Osteoblast (primary cell): ENCODE results near the gene TNP1. TPM values are rescaled to one million over a fixed set of nuclear protein-coding genes. Genes with fewer than 3 reads are reported as not detected.

ENCODE experiments used
- DNase-seq: peaks from one replicate; pipeline ENCODE4 v3.0.0; 2011; ENCODE audit warnings: low spot score, mixed read lengths; ENCODE audit not compliant: insufficient read length; ENCODE audit errors: missing footprints
- H2AFZ ChIP-seq: 2 replicates; pipeline ENCODE4 v1.6.0; 2011; ENCODE audit warnings: mild to moderate bottlenecking, low read length
- H3K27ac ChIP-seq: 2 replicates; pipeline ENCODE4 v1.5.1; 2011; ENCODE audit warnings: mild to moderate bottlenecking, low read depth, low read length, moderate library complexity
- H3K27me3 ChIP-seq: 2 replicates; pipeline ENCODE4 v1.6.0; 2012; ENCODE audit warnings: mild to moderate bottlenecking, control low read depth, inconsistent platforms, low read length, moderate library complexity; ENCODE audit not compliant: insufficient read depth
- H3K36me3 ChIP-seq: 2 replicates; pipeline ENCODE4 v1.5.1; 2011; ENCODE audit warnings: mild to moderate bottlenecking, low read length, control low read depth, moderate library complexity; ENCODE audit not compliant: insufficient read depth
- H3K4me1 ChIP-seq: 2 replicates; pipeline ENCODE4 v1.5.1; 2011; ENCODE audit warnings: mild to moderate bottlenecking, low read length, control low read depth, moderate library complexity; ENCODE audit not compliant: insufficient read depth
- H3K4me2 ChIP-seq: 2 replicates; pipeline ENCODE4 v1.6.0; 2011; ENCODE audit warnings: mild to moderate bottlenecking, low read length; ENCODE audit not compliant: insufficient read depth
- H3K4me3 ChIP-seq: fragments of 200-600 bp; sonication (generic); 3 replicates; pipeline ENCODE4 v1.5.1; 2012; ENCODE audit warnings: mild to moderate bottlenecking, low read length, inconsistent platforms; ENCODE audit not compliant: insufficient read depth
- H3K79me2 ChIP-seq: 2 replicates; pipeline ENCODE4 v1.6.0; 2012; ENCODE audit warnings: mild to moderate bottlenecking, low read length, control low read depth, inconsistent platforms; ENCODE audit not compliant: insufficient read depth
- H3K9me3 ChIP-seq: 2 replicates; pipeline ENCODE4 v1.5.1; 2011; ENCODE audit warnings: low read depth, low read length, control low read depth
- H4K20me1 ChIP-seq: 2 replicates; pipeline ENCODE4 v1.6.0; 2012; ENCODE audit warnings: mild to moderate bottlenecking, low read length, control low read depth; ENCODE audit not compliant: insufficient read depth
- total RNA-seq: library from RNA; depleted of rRNA; stranded (reverse); fragments of >200 nt; gene quantifications from 2 replicates; pipeline ENCODE4 v1.2.3, GENCODE V29; 2012
- TF ChIP-seq, protein P1 (sequence below): IDR thresholded peaks from 2 replicates; pipeline ENCODE4 v1.5.1; 2011; ENCODE audit warnings: mild to moderate bottlenecking, low read depth, low read length, moderate library complexity; ENCODE audit errors: extremely low read depth

Gene TNP1
- total RNA-seq, 1 donor = not detected

DNA sequence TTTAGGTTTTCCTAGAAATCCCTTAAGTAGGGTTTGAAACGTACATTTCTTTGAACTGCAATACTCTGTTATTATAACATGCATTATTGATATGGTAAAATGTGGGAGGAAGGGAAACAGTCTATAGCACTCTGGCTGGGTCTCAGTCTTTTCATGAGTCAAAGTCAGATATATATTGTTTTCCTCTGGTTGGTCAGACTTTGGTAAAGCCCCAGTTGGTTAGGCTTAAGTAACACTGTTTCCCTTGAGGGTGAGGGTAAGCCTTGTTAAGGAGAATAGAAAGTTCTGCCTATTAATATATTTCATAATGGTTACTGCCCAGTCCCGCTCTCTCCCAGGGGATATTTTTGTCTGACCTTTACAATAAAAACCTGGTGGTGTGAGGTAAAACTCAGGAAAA, 44.7 kb upstream of the TNP1 start:
- H3K9me3 ChIP-seq = peaks cover 3% of the 10 kb centered on the region
- H3K36me3 ChIP-seq = no peaks in the 10 kb centered on the region
- no peaks in the 10 kb centered on the region for H4K20me1 ChIP-seq
- no peak overlapping the region for H3K27ac ChIP-seq
- H3K4me1 ChIP-seq = no peaks in the 10 kb centered on the region
- TF ChIP-seq, protein P1, sequence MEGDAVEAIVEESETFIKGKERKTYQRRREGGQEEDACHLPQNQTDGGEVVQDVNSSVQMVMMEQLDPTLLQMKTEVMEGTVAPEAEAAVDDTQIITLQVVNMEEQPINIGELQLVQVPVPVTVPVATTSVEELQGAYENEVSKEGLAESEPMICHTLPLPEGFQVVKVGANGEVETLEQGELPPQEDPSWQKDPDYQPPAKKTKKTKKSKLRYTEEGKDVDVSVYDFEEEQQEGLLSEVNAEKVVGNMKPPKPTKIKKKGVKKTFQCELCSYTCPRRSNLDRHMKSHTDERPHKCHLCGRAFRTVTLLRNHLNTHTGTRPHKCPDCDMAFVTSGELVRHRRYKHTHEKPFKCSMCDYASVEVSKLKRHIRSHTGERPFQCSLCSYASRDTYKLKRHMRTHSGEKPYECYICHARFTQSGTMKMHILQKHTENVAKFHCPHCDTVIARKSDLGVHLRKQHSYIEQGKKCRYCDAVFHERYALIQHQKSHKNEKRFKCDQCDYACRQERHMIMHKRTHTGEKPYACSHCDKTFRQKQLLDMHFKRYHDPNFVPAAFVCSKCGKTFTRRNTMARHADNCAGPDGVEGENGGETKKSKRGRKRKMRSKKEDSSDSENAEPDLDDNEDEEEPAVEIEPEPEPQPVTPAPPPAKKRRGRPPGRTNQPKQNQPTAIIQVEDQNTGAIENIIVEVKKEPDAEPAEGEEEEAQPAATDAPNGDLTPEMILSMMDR = no peak
- H3K27me3 ChIP-seq = peaks cover 2% of the 10 kb centered on the region
- no peak overlapping the region for H3K4me3 ChIP-seq
- H3K79me2 ChIP-seq = no peaks in the 10 kb centered on the region
- no peak for DNase-seq
- H3K4me2 ChIP-seq = no peak overlapping the region
- H2AFZ ChIP-seq = no peak overlapping the region

DNA sequence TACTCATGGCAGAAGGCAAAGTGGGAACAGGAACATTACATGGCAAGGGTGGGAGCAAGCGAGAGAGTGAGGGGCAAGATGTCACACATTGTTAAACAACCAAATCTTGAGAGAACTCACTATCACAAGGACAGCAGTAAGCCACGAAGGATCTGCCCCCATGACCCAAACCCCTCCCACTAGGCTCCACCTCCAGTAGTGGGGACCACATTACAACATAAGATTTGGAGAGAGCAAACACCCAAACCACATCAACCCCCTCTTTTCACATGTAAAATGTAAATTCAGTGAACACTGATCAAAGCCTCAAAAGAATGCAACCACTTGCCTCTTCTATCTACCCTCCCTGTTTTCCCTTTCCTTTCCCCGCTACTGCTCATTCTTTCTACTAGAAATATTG, 43.6 kb upstream of the TNP1 start:
- Histone ChIP-seq H3K27ac (no peak overlapping the region), H3K36me3 (no peaks in the 10 kb centered on the region), H3K27me3 (peaks cover 2% of the 10 kb centered on the region), H2AFZ (no peak overlapping the region), H3K4me3 (no peak overlapping the region), H3K9me3 (peaks cover 3% of the 10 kb centered on the region), H3K4me1 (no peaks in the 10 kb centered on the region), H3K79me2 (no peaks in the 10 kb centered on the region), H4K20me1 (no peaks in the 10 kb centered on the region), H3K4me2 (no peak overlapping the region)
- DNase-seq = no peak
- TF ChIP-seq, protein P1 = no peak

DNA sequence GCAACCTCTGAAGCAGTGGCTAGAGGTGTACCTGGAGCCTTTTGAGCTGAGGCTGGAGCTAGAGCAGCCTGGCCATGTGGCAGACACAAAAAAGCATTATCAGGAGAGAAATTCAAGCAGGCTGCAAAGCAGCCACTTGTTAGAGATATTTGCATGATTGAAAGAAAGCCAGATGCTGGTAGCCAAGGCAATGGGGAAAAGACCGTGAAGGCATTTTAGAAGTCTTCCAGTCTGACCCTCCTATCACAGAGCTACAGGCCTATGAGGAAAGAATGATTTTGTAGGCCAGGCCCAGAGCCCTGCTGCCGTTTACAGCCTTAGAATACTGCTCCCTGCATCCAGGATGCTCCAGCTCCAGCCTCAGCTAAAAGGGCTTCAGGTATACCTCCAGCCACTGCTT, 41.4 kb upstream of the TNP1 start:
- Histone ChIP-seq H3K79me2 (no peaks in the 10 kb centered on the region), H3K9me3 (peaks cover 3% of the 10 kb centered on the region), H3K36me3 (no peaks in the 10 kb centered on the region), H3K27me3 (peaks cover 2% of the 10 kb centered on the region), H3K4me2 (no peak overlapping the region), H2AFZ (no peak overlapping the region), H4K20me1 (no peaks in the 10 kb centered on the region), H3K27ac (no peak overlapping the region), H3K4me1 (no peaks in the 10 kb centered on the region), H3K4me3 (no peak overlapping the region)
- DNase-seq = no peak
- TF ChIP-seq, protein P1 = no peak

DNA sequence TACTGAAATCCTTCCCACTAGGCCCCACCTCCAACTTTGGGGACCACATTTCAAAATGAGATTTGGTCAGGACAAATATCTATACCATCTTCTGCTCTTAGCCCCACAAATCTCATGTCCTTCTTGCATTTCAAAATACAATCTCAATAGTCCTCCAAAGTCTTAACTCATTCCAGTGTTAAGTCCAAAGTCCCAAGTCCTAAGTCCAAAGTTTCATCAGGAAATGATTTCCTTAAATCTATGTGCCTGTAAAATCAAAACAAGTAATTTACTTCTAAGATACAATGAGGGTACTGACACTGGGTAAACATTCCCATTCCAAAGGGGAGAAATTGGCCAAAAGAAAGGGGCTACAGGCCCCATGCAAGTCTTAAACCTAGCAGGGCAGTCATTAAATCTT, 40.5 kb upstream of the TNP1 start:
- Histone ChIP-seq H2AFZ (no peak overlapping the region), H3K4me1 (no peaks in the 10 kb centered on the region), H3K27ac (no peak overlapping the region), H4K20me1 (no peaks in the 10 kb centered on the region), H3K27me3 (peaks cover 2% of the 10 kb centered on the region), H3K4me2 (no peak overlapping the region), H3K79me2 (no peaks in the 10 kb centered on the region), H3K36me3 (no peaks in the 10 kb centered on the region), H3K4me3 (no peak overlapping the region), H3K9me3 (peaks cover 3% of the 10 kb centered on the region)
- no peak for DNase-seq
- TF ChIP-seq, protein P1 = no peak
